ENCODE results near the gene SLC15A2. TPM values are rescaled to one million over a fixed set of nuclear protein-coding genes. Genes with fewer than 3 reads are reported as not detected.
A peak's percentile ranks its signal among the peaks of the same experiment; 100 is the strongest.

The SLC15A2 gene
- polyA plus RNA-seq, 3 donors, result 0.37 to 5.4 (median 0.62) TPM

DNA sequence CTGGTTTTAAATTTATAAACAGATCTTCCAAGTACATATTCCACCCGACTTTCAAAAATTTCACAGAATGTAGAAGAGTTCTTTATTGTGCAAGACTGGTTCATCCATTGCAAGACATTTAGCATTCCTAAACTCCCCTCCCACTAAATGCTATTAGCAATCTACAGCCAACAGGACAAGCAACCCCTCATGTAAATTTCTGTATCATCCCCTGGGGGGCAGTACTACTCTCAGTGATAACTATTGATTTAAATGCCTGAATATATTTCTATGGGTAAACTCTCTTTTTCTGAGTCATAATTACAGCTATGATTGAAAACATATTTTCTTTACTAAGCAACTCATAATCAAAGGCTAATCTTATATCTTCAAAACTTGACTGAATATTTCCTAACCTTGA, 10.7 kb upstream of the SLC15A2 start:
- DNase-seq, result peak in 2 of 3 donors; percentile 20
- Histone ChIP-seq H3K79me2 (ENCODE audit: insufficient read depth, low read length) (peaks cover 64% of the 10 kb centered on the region), H3K27ac (ENCODE audit: low read depth in 1 of 2, low read length in 2 of 2) (no peak overlapping the region), H3K27me3 (ENCODE audit: control insufficient read depth in 2 of 2, insufficient read depth in 2 of 2, low read length in 2 of 2) (no peaks in the 10 kb centered on the region), H3K4me1 (ENCODE audit: control insufficient read depth in 1 of 2, insufficient read depth in 2 of 2, low read length in 2 of 2) (no peaks in the 10 kb centered on the region), H3K4me2 (replicated peaks; ENCODE audit: extremely low read depth, low read length, poor library complexity, severe bottlenecking) (no peak overlapping the region), H2AFZ (ENCODE audit: insufficient read depth, low read depth, low read length, poor library complexity, severe bottlenecking) (no peak overlapping the region), H3K9ac (ENCODE audit: insufficient read depth, low read length, poor library complexity, severe bottlenecking) (no peak overlapping the region), H3K36me3 (replicated peaks in 1 of 2; ENCODE audit: control insufficient read depth in 1 of 2, insufficient read depth in 2 of 2, low read length in 2 of 2) (peaks cover 12 to 54% of the 10 kb centered on the region in 2 donors), H4K20me1 (ENCODE audit: insufficient read depth, low read length) (no peaks in the 10 kb centered on the region), H3K9me3 (replicated peaks in 1 of 2; ENCODE audit: control insufficient read depth in 1 of 2, insufficient read depth in 1 of 2, low read length in 2 of 2) (no peaks in the 10 kb centered on the region), H3K4me3 (replicated peaks in 1 of 3; ENCODE audit: low read depth in 2 of 3, low read length in 3 of 3) (no peak overlapping the region)
- H3K27me3 Mint-ChIP-seq (ENCODE audit: low read depth in 3 of 3), result no peaks in the 10 kb centered on the region
- H3K27ac Mint-ChIP-seq, result no peak overlapping the region
- WGBS (ENCODE audit: insufficient coverage), result no CpG with 5 or more reads among the region's 1 CpG
- H3K4me3 Mint-ChIP-seq, result no peak overlapping the region
- peaks cover 34 to 57% of the 10 kb centered on the region in 2 donors for H3K36me3 Mint-ChIP-seq
- peaks cover 1% of the 10 kb centered on the region for H3K4me1 Mint-ChIP-seq
- H3K9me3 Mint-ChIP-seq, result no peaks in the 10 kb centered on the region
- intact Hi-C loops (cut with micrococcal nuclease), result no loop called here
- peak; percentile 59 for TF ChIP-seq CTCF (IDR thresholded peaks at IDR 0.05)

GRCh38 chr3:121885386-121885785, 8.8 kb upstream of the SLC15A2 start:
- Mint-ChIP-seq H3K4me1 (no peaks in the 10 kb centered on the region), H3K27me3 (ENCODE audit: low read depth in 3 of 3) (no peaks in the 10 kb centered on the region), H3K4me3 (no peak overlapping the region), H3K27ac (peak overlapping the region in 5 of 7 donors; percentile 25 to 76 (median 44)), H3K36me3 (peaks cover 23 to 50% of the 10 kb centered on the region in 2 donors), H3K9me3 (no peaks in the 10 kb centered on the region)
- Histone ChIP-seq H3K9ac (ENCODE audit: insufficient read depth, low read length, poor library complexity, severe bottlenecking) (no peak overlapping the region), H3K4me2 (replicated peaks; ENCODE audit: extremely low read depth, low read length, poor library complexity, severe bottlenecking) (no peak overlapping the region), H3K27ac (ENCODE audit: low read depth in 1 of 2, low read length in 2 of 2) (no peak overlapping the region), H3K4me3 (replicated peaks in 1 of 3; ENCODE audit: low read depth in 2 of 3, low read length in 3 of 3) (no peak overlapping the region), H3K36me3 (replicated peaks in 1 of 2; ENCODE audit: control insufficient read depth in 1 of 2, insufficient read depth in 2 of 2, low read length in 2 of 2) (peaks cover 11 to 47% of the 10 kb centered on the region in 2 donors), H3K79me2 (ENCODE audit: insufficient read depth, low read length) (peaks cover 45% of the 10 kb centered on the region), H3K27me3 (ENCODE audit: control insufficient read depth in 2 of 2, insufficient read depth in 2 of 2, low read length in 2 of 2) (no peaks in the 10 kb centered on the region), H3K4me1 (ENCODE audit: control insufficient read depth in 1 of 2, insufficient read depth in 2 of 2, low read length in 2 of 2) (no peaks in the 10 kb centered on the region), H4K20me1 (ENCODE audit: insufficient read depth, low read length) (no peaks in the 10 kb centered on the region), H3K9me3 (replicated peaks in 1 of 2; ENCODE audit: control insufficient read depth in 1 of 2, insufficient read depth in 1 of 2, low read length in 2 of 2) (no peaks in the 10 kb centered on the region), H2AFZ (ENCODE audit: insufficient read depth, low read depth, low read length, poor library complexity, severe bottlenecking) (no peak overlapping the region)
- DNase-seq, result no peak
- intact Hi-C loops (cut with micrococcal nuclease), result no loop called here
- no peak for TF ChIP-seq CTCF (IDR thresholded peaks at IDR 0.05)
- WGBS (ENCODE audit: insufficient coverage), result 100% methylated on average over 1 of the region's 2 CpGs
